Measurements from ENCODE around the gene SMO.

DNA sequence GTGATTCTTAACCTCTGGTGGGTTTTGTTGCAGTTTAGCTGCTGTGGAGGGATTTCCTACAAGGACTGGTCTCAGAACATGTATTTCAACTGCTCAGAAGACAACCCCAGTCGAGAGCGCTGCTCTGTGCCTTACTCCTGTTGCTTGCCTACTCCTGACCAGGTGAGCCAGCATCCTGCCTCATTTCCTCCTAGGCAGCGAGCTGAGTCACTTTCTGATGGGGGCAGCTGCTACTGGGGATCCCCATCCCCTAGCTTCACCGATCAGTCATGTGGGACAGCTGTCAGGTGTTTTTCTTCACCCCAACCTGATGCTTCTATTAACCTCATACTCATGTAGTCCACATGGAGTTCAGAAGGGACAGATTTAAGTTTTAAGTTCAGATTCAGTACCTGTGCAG, 21.7 kb upstream of the SMO start:
- TF ChIP-seq, protein P1, sequence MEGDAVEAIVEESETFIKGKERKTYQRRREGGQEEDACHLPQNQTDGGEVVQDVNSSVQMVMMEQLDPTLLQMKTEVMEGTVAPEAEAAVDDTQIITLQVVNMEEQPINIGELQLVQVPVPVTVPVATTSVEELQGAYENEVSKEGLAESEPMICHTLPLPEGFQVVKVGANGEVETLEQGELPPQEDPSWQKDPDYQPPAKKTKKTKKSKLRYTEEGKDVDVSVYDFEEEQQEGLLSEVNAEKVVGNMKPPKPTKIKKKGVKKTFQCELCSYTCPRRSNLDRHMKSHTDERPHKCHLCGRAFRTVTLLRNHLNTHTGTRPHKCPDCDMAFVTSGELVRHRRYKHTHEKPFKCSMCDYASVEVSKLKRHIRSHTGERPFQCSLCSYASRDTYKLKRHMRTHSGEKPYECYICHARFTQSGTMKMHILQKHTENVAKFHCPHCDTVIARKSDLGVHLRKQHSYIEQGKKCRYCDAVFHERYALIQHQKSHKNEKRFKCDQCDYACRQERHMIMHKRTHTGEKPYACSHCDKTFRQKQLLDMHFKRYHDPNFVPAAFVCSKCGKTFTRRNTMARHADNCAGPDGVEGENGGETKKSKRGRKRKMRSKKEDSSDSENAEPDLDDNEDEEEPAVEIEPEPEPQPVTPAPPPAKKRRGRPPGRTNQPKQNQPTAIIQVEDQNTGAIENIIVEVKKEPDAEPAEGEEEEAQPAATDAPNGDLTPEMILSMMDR (IDR thresholded peaks at IDR 0.05) = no peak
- TF ChIP-seq EZH2phosphoT487 (IDR thresholded peaks at IDR 0.05) = no peak

Measured in neural progenitor cell (in vitro differentiated cells).